HG03439 (cell line): ENCODE results near the gene SYNJ1.

Experiments used
- ATAC-seq: cut with Tn5 transposase; IDR thresholded peaks from one replicate; pipeline ENCODE4 v1.9.1; 2021; ENCODE audit warnings: mild to moderate bottlenecking, moderate library complexity; ENCODE audit not compliant: unreplicated experiment

Gene SYNJ1

DNA sequence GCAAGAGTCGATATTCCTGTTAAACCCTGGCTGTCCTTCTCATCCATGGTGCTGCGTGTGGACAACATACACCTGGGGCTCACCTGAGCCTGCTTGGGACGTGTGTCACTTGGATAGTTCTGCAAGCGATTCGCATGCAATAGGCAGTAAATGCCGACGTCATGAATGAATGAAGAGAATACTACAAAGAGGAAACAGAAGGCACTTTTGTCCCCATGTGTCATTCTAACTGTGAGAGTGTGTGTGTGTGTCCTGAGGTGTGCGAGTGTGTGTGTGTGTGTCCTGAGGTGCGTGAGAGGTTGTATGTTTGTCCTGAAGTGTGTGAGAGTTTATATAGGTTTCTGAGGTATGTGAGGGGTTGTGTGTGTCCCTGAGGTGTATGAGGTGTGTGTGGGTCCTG, 141.8 kb downstream of the SYNJ1 start:
- ATAC-seq: no peak

DNA sequence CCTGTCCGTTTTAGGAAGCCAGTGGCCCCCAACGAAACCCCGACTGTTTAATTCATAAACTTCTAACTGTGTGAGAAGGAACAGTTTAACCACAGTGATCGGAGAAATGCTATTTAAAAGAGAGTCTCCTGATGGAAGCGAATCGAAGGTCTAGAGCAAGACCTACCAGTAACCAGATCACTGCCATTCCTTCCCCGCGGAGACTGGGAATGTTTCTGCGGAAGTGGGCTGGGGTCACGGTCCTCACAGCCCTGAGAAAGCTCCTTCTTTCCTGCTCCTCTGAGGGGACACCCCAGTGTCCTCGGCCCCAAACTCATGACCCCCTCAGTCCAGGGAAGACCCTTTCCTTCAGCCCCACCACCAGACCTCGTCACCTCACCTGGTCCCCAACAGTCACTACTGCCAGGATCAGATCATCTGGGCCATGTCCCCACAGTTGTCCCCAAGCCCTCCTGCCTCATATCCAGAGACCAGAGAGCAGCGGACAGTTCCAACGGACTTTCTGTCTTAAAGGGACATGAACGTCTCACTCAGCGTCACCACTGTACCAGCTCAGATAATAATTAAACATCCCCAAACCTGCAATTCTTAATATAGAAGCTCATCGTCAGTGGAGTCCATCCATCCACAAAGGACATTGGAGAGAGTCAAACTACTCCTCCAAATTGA, 142.6 kb downstream of the SYNJ1 start, which contains the start of gene TCP10L:
Gene TCP10L (minus strand): TSS at position 482 of the 669 bp plus-strand sequence. CDS start 1,219 bp downstream, outside the sequence.
- ATAC-seq: no peak

- no peak for ATAC-seq
These were observed 143.3 kb downstream of the SYNJ1 start for GRCh38 chr21:32584472-32584871.

GRCh38 chr21:32581732-32582131, 146.1 kb downstream of the SYNJ1 start:
- ATAC-seq: no peak

DNA sequence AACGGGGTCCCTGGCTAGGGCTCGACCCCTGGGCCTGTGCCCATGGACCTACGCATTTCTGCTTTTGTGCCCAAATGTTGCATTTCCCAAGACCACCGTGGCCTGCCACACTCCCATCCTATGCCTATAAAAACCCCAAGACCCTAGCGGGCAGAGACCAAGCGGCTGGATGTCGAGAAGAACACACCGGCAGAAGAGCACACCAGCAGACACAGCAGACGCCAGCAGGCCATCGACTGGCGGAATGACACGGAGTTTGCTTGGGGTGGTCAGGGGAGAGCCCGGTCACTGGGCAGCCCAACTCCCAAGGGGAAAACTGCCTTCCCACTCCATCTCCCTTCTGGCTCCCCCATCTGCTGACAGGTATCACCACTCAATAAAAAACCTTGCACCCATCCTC, 146.9 kb downstream of the SYNJ1 start:
- no peak for ATAC-seq
